RCC 7860 (cell line): ENCODE results near the gene KLHL29.

Experiments used
- DNase-seq: peaks from one replicate; pipeline ENCODE4 v3.0.0-alpha.2; 2015; ENCODE audit warnings: low spot score
- FAIRE-seq: peaks from 2 replicates; lab custom pipeline; 2012; peaks lifted over from hg19 to GRCh38; lab: Jason Lieb, UNC

Gene KLHL29

GRCh38 chr2:23586741-23587306, 201.8 kb downstream of the KLHL29 start:
- FAIRE-seq (no peak), DNase-seq (no peak)

GRCh38 chr2:23587341-23587880, 202.4 kb downstream of the KLHL29 start:
- FAIRE-seq: no peak

GRCh38 chr2:23588106-23588505, 203.1 kb downstream of the KLHL29 start:
- FAIRE-seq: no peak
- DNase-seq: no peak

More at GRCh38 chr2:23587341-23587880, 202.4 kb downstream of the KLHL29 start:
- no peak for DNase-seq

- no peak for DNase-seq
- FAIRE-seq: no peak
Measured at GRCh38 chr2:23588508-23589201, 203.7 kb downstream of the KLHL29 start.

- DNase-seq: no peak
- no peak for FAIRE-seq
Measured at GRCh38 chr2:23589220-23589647, 204.3 kb downstream of the KLHL29 start.

GRCh38 chr2:23589739-23590138, 204.8 kb downstream of the KLHL29 start:
- DNase-seq: no peak
- FAIRE-seq: no peak

GRCh38 chr2:23590241-23590869, 205.4 kb downstream of the KLHL29 start:
- no peak for DNase-seq
- no peak for FAIRE-seq

GRCh38 chr2:23591111-23591510, 206.1 kb downstream of the KLHL29 start:
- DNase-seq (no peak), FAIRE-seq (no peak)

GRCh38 chr2:23592061-23592685, 207.2 kb downstream of the KLHL29 start:
- FAIRE-seq (no peak), DNase-seq (no peak)

- FAIRE-seq: no peak
- DNase-seq: no peak
Measured at GRCh38 chr2:23592898-23593751, 208.1 kb downstream of the KLHL29 start.

- FAIRE-seq: no peak
- no peak for DNase-seq
Measured at GRCh38 chr2:23593752-23594459, 208.9 kb downstream of the KLHL29 start.

GRCh38 chr2:23594460-23594825, 209.5 kb downstream of the KLHL29 start:
- no peak for FAIRE-seq
- no peak for DNase-seq

- DNase-seq (no peak), FAIRE-seq (no peak)
Measured at GRCh38 chr2:23595021-23595420, 210.0 kb downstream of the KLHL29 start.

GRCh38 chr2:23595601-23596251, 210.7 kb downstream of the KLHL29 start:
- DNase-seq (peak; percentile 35), FAIRE-seq (no peak)

GRCh38 chr2:23596316-23596885, 211.4 kb downstream of the KLHL29 start:
- FAIRE-seq (no peak), DNase-seq (no peak)

- DNase-seq (no peak), FAIRE-seq (no peak)
Measured at GRCh38 chr2:23597687-23598086, 212.7 kb downstream of the KLHL29 start.

- FAIRE-seq (no peak), DNase-seq (no peak)
Measured at GRCh38 chr2:23599006-23599405, 214.0 kb downstream of the KLHL29 start.

- DNase-seq (no peak), FAIRE-seq (no peak)
Measured at GRCh38 chr2:23599667-23600066, 214.7 kb downstream of the KLHL29 start.

GRCh38 chr2:23600346-23600745, 215.4 kb downstream of the KLHL29 start:
- FAIRE-seq: no peak
- no peak for DNase-seq
